GM23338 (cell line): Measurements from ENCODE around the gene ENPP7. TPM values are rescaled to one million over a fixed set of nuclear protein-coding genes. Genes with fewer than 3 reads are reported as not detected.

Source experiments
- ATAC-seq: fragments of 200-7000 bp; cut with Tn5 transposase; 3 replicates; pipeline ENCODE4 v1.9.1; 2020
- DNase-seq: peaks from one replicate; pipeline ENCODE4 v3.0.0-alpha.2; 2015; ENCODE audit warnings: low spot score
- H2AFZ ChIP-seq: fragments of 200-600 bp; sonication (generic); 2 replicates; pipeline ENCODE4 v1.8.0; 2016; ENCODE audit warnings: antibody characterized with exemption, mild to moderate bottlenecking, moderate library complexity
- H3F3A ChIP-seq: fragments of 200-600 bp; sonication (generic); replicated peaks from 2 replicates; pipeline ENCODE4 v1.8.0; 2017; ENCODE audit warnings: antibody characterized with exemption, mixed run types, low read depth
- H3K27ac ChIP-seq: fragments of 200-600 bp; sonication (generic); 2 replicates; pipeline ENCODE4 v1.6.1; 2016; ENCODE audit warnings: low read depth
- H3K27me3 ChIP-seq: fragments of 200-600 bp; sonication (generic); 2 replicates; pipeline ENCODE4 v1.8.0; 2016; ENCODE audit warnings: mild to moderate bottlenecking, mixed run types, moderate library complexity; ENCODE audit not compliant: insufficient read depth
- H3K36me3 ChIP-seq: fragments of 200-600 bp; sonication (generic); 2 replicates; pipeline ENCODE4 v1.8.0; 2016; ENCODE audit warnings: mild to moderate bottlenecking; ENCODE audit not compliant: insufficient read depth
- H3K4me1 ChIP-seq: fragments of 200-600 bp; sonication (generic); 2 replicates; pipeline ENCODE4 v1.8.0; 2016; ENCODE audit warnings: mild to moderate bottlenecking, moderate library complexity; ENCODE audit not compliant: insufficient read depth
- H3K4me2 ChIP-seq: fragments of 200-600 bp; sonication (generic); 2 replicates; pipeline ENCODE4 v1.7.1; 2017; ENCODE audit warnings: mixed run types
- H3K4me3 ChIP-seq: fragments of 200-600 bp; sonication (generic); 2 replicates; pipeline ENCODE4 v1.6.1; 2016; ENCODE audit warnings: mixed run types
- H3K79me2 ChIP-seq: fragments of 200-600 bp; sonication (generic); replicated peaks from 2 replicates; pipeline ENCODE4 v1.8.0; 2017; ENCODE audit warnings: mild to moderate bottlenecking; ENCODE audit not compliant: insufficient read depth
- H3K9me2 ChIP-seq: fragments of 200-600 bp; sonication (generic); 2 replicates; pipeline ENCODE4 v1.8.0; 2017; ENCODE audit not compliant: insufficient read depth
- H4K20me1 ChIP-seq: fragments of 200-600 bp; sonication (generic); replicated peaks from 2 replicates; pipeline ENCODE4 v1.8.0; 2017; ENCODE audit warnings: mild to moderate bottlenecking; ENCODE audit not compliant: insufficient read depth
- H3K27ac Mint-ChIP-seq: 2 replicates; pipeline ENCODE4 v1.8.0; 2020; ENCODE audit warnings: inconsistent platforms, mild to moderate bottlenecking, moderate library complexity, mixed read lengths
- H3K27me3 Mint-ChIP-seq: 3 replicates; pipeline ENCODE4 v1.8.0; 2022; ENCODE audit warnings: low read depth, mild to moderate bottlenecking, moderate library complexity, mixed read lengths, inconsistent platforms; ENCODE audit not compliant: insufficient read depth, poor library complexity
- H3K36me3 Mint-ChIP-seq: 3 replicates; pipeline ENCODE4 v1.8.0; 2021; ENCODE audit warnings: low read depth, mild to moderate bottlenecking, inconsistent platforms, moderate library complexity, mixed read lengths
- H3K4me1 Mint-ChIP-seq: 3 replicates; pipeline ENCODE4 v1.8.0; 2020; ENCODE audit warnings: mild to moderate bottlenecking, inconsistent platforms, mixed read lengths
- H3K4me3 Mint-ChIP-seq: 3 replicates; pipeline ENCODE4 v1.8.0; 2021; ENCODE audit warnings: moderate library complexity, mild to moderate bottlenecking, inconsistent platforms, mixed read lengths
- H3K9me3 Mint-ChIP-seq: 3 replicates; pipeline ENCODE4 v1.8.0; 2020; ENCODE audit warnings: moderate library complexity, mild to moderate bottlenecking, inconsistent platforms, mixed read lengths
- CREB1 ChIP-seq: fragments of 250-450 bp; sonication (Bioruptor Pico); IDR thresholded peaks from 2 replicates; pipeline ENCODE4 v1.5.0; 2020; ENCODE audit warnings: low read depth, mild to moderate bottlenecking, moderate library complexity
- CTCF ChIP-seq, 2 experiments: fragments of 200-600 bp in 1 of 2; sonication (generic) in 1 of 2; conservative IDR thresholded peaks; 2 replicates each; pipeline versions ENCODE4 v1.5.1 to v1.6.1; 2016 to 2017; ENCODE audit warnings: antibody characterized with exemption in 2 of 2, low read depth in 2 of 2, mild to moderate bottlenecking in 2 of 2, moderate library complexity in 1 of 2
- ETS1 ChIP-seq: IDR thresholded peaks from 2 replicates; pipeline ENCODE4 v1.6.1; 2016; ENCODE audit warnings: antibody characterized with exemption
- EZH2 ChIP-seq: fragments of 200-600 bp; sonication (generic); IDR thresholded peaks from one replicate; pipeline ENCODE4 v1.8.0; 2017; ENCODE audit warnings: antibody characterized with exemption, mild to moderate bottlenecking, low read depth; ENCODE audit not compliant: unreplicated experiment
- EZH2phosphoT487 ChIP-seq: fragments of 200-600 bp; sonication (generic); IDR thresholded peaks from one replicate; pipeline ENCODE4 v1.8.1; 2018; ENCODE audit warnings: antibody characterized with exemption; ENCODE audit not compliant: unreplicated experiment
- JUNB ChIP-seq: IDR thresholded peaks from one replicate; pipeline ENCODE4 v1.6.1; 2016; ENCODE audit warnings: antibody characterized with exemption; ENCODE audit not compliant: unreplicated experiment
- POLR2AphosphoS5 ChIP-seq: IDR thresholded peaks from 2 replicates; pipeline ENCODE4 v1.6.1; 2016; ENCODE audit warnings: antibody characterized with exemption, low read depth
- REST ChIP-seq: IDR thresholded peaks from one replicate; pipeline ENCODE4 v1.6.1; 2018; ENCODE audit warnings: antibody characterized with exemption; ENCODE audit not compliant: unreplicated experiment
- ZNF114 ChIP-seq: fragments of 250-450 bp; sonication (Bioruptor Pico); IDR thresholded peaks from 2 replicates; pipeline ENCODE4 v1.5.0; 2020; ENCODE audit warnings: mild to moderate bottlenecking, moderate library complexity
- ZNF331 ChIP-seq: fragments of 250-450 bp; sonication (Bioruptor Pico); IDR thresholded peaks from 2 replicates; pipeline ENCODE4 v1.5.0; 2020; ENCODE audit warnings: low read depth, mild to moderate bottlenecking, moderate library complexity
- ZNF462 ChIP-seq: fragments of 250-450 bp; sonication (Bioruptor Pico); IDR thresholded peaks from 2 replicates; pipeline ENCODE4 v1.5.0; 2020; ENCODE audit warnings: mild to moderate bottlenecking, moderate library complexity
- polyA plus RNA-seq: library from polyadenylated mRNA; unstranded; fragments of >200 nt; fragmentation: Nextera tagmentation; extraction: Ambion mirVana; gene quantifications from 2 replicates; pipeline ENCODE4 v1.2.1, GENCODE V29; 2016
- total RNA-seq: library from RNA; depleted of rRNA; stranded (reverse); fragments of >200 nt; shearing (Covaris generic); gene quantifications from 2 replicates; pipeline ENCODE4 v1.2.3, GENCODE V29; 2014

ENPP7 gene
- total and polyA plus RNA-seq, 2 experiments from 2014 or later = not detected

- no peak for ATAC-seq
- no peak for TF ChIP-seq ZNF331 (CRISPR knock-in tag)
- TF ChIP-seq EZH2phosphoT487 = no peak
- TF ChIP-seq REST = no peak
- TF ChIP-seq POLR2AphosphoS5 = no peak
- no peak for TF ChIP-seq CREB1
- no peak for TF ChIP-seq JUNB
- TF ChIP-seq ETS1 = no peak
- no peak for TF ChIP-seq ZNF114 (CRISPR knock-in tag)
- no peak for TF ChIP-seq CTCF (conservative IDR thresholded peaks at IDR 0.05; ENCODE audit: low read depth in 2 of 2)
- no peak for TF ChIP-seq ZNF462 (CRISPR knock-in tag)
- TF ChIP-seq EZH2 = no peak
- no peaks in the 10 kb centered on the region for H3K9me3 Mint-ChIP-seq
Measured at GRCh38 chr17:79752175-79752574, 21.4 kb downstream of the ENPP7 start.

More at GRCh38 chr17:79752175-79752574, 21.4 kb downstream of the ENPP7 start:
- no peak overlapping the region for H3K27ac Mint-ChIP-seq
- peaks cover 2% of the 10 kb centered on the region for H3F3A ChIP-seq
- H3K27me3 ChIP-seq = peaks cover 41% of the 10 kb centered on the region
- DNase-seq = no peak
- no peaks in the 10 kb centered on the region for H3K36me3 ChIP-seq
- H3K4me3 Mint-ChIP-seq = no peak overlapping the region
- H3K4me1 ChIP-seq = peaks cover under 1% of the 10 kb centered on the region; the same call in 1 of the 2 replicates
- no peaks in the 10 kb centered on the region; the same call in 2 of the 3 replicates for H3K36me3 Mint-ChIP-seq
- no peaks in the 10 kb centered on the region for H3K79me2 ChIP-seq
- H3K4me3 ChIP-seq = no peak overlapping the region
- H3K4me2 ChIP-seq = no peak overlapping the region
- no peak overlapping the region for H3K27ac ChIP-seq
- H3K27me3 Mint-ChIP-seq = peaks cover 33% of the 10 kb centered on the region
- H2AFZ ChIP-seq = no peak overlapping the region
- no peaks in the 10 kb centered on the region for H3K9me2 ChIP-seq
- H3K4me1 Mint-ChIP-seq = peaks cover 4% of the 10 kb centered on the region
- no peaks in the 10 kb centered on the region for H4K20me1 ChIP-seq
